CD4-positive, alpha-beta memory T cell (primary cell): Measurements from ENCODE around the gene RSBN1. TPM values are rescaled to one million over a fixed set of nuclear protein-coding genes. Genes with fewer than 3 reads are reported as not detected.

Source experiments
- CTCF ChIA-PET: fragments of 350-600 bp; sonication (Branson Sonifier 250); formaldehyde crosslinking; loops from one replicate; lab custom pipeline; 2021; ENCODE audit warnings: inconsistent platforms; ENCODE audit not compliant: partially characterized antibody; lab: Charles Lee
- POLR2A ChIA-PET: fragments of 350-600 bp; sonication (Branson Sonifier 250); formaldehyde crosslinking; loops from one replicate; lab custom pipeline; 2021; ENCODE audit not compliant: partially characterized antibody; lab: Charles Lee
- DNase-seq, 5 donors: peaks; one replicate each; pipeline versions ENCODE4 v3.0.0 to v3.0.0-alpha.2; 2020 to 2022; ENCODE audit warnings: mixed read lengths in 1 of 5
- H3K27ac ChIP-seq: one replicate; pipeline ENCODE4 v1.7.0; 2013; ENCODE audit warnings: low read depth, low read length
- H3K27me3 ChIP-seq: 2 replicates; pipeline ENCODE4 v1.7.0; 2013; ENCODE audit warnings: mild to moderate bottlenecking, low read length, moderate library complexity; ENCODE audit not compliant: insufficient read depth
- H3K36me3 ChIP-seq: 2 replicates; pipeline ENCODE4 v1.7.0; 2013; ENCODE audit warnings: mild to moderate bottlenecking, low read length, moderate library complexity; ENCODE audit not compliant: insufficient read depth
- H3K4me1 ChIP-seq: 2 replicates; pipeline ENCODE4 v1.7.0; 2013; ENCODE audit warnings: mild to moderate bottlenecking, low read length, moderate library complexity; ENCODE audit not compliant: insufficient read depth
- H3K4me3 ChIP-seq, 2 donors: one replicate each; pipeline ENCODE4 v1.7.0; 2013; ENCODE audit warnings: low read length in 2 of 2, mild to moderate bottlenecking in 1 of 2
- H3K9me3 ChIP-seq, 2 donors: one replicate each; pipeline ENCODE4 v1.7.0; 2013; ENCODE audit warnings: low read length in 2 of 2, control low read depth in 1 of 2; ENCODE audit not compliant: control insufficient read depth in 1 of 2
- H3K27ac Mint-ChIP-seq, 7 donors: one replicate each; pipeline ENCODE4 v1.8.0; 2020 to 2021; ENCODE audit warnings: mixed read lengths in 7 of 7, mild to moderate bottlenecking in 6 of 7, inconsistent platforms in 3 of 7, moderate library complexity in 3 of 7
- H3K27me3 Mint-ChIP-seq, 2 donors: one replicate each; pipeline ENCODE4 v1.8.0; 2020 to 2021; ENCODE audit warnings: mixed read lengths in 2 of 2
- H3K36me3 Mint-ChIP-seq, 2 donors: one replicate each; pipeline ENCODE4 v1.8.0; 2020 to 2021; ENCODE audit warnings: mixed read lengths in 2 of 2, inconsistent platforms in 1 of 2, mild to moderate bottlenecking in 1 of 2
- H3K4me1 Mint-ChIP-seq, 4 donors: one replicate each; pipeline ENCODE4 v1.8.0; 2020 to 2021; ENCODE audit warnings: mixed read lengths in 4 of 4, mild to moderate bottlenecking in 1 of 4
- H3K4me3 Mint-ChIP-seq, 8 donors: one replicate each; pipeline ENCODE4 v1.8.0; 2020 to 2021; ENCODE audit warnings: mixed read lengths in 8 of 8, mild to moderate bottlenecking in 7 of 8, moderate library complexity in 6 of 8, inconsistent platforms in 3 of 8
- H3K9me3 Mint-ChIP-seq, 8 donors: one replicate each; pipeline ENCODE4 v1.8.0; 2020 to 2021; ENCODE audit warnings: mixed read lengths in 8 of 8, mild to moderate bottlenecking in 5 of 8, inconsistent platforms in 3 of 8, moderate library complexity in 1 of 8
- intact Hi-C: fragments of 100-400 bp; cut with micrococcal nuclease; formaldehyde crosslinking; loops from one replicate; pipeline ENCODE4 v1.15.1; 2023
- polyA plus RNA-seq, 2 donors: library from polyadenylated mRNA; unstranded; fragments of 300-500 nt; fragmentation: Illumina TruSeq; gene quantifications; one replicate each; pipeline ENCODE4 v1.2.3, GENCODE V29; 2021
- total RNA-seq, 2 experiments: library from RNA; stranded (reverse); gene quantifications; one replicate each; pipeline ENCODE4 v1.2.3, GENCODE V29; 2021

The RSBN1 gene
- total and polyA plus RNA-seq, 4 experiments from 2014 or later = 41.1 to 60.2 (median 55.3) TPM

DNA sequence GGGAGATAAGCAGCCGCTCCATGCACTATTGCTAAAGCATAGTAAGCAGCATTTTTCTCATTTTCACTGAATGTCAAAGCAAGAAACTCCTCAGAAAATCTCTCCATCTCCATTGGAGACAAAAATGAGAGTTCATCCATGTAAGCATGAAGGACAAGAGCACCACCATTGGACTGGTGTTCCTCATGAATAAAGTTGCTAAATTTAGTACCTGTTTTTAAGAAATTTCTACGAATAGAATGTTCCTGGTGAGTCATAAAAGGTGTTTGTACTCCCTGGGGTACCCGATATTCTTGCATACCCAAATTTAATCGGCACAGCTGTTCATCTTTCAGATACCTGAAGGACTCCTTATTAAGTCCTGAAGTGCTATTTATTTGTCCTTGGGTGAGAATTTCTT lies 14.8 kb downstream of the RSBN1 start:
- no peak overlapping the region for H3K27ac ChIP-seq
- DNase-seq = no peak
- Mint-ChIP-seq H3K27me3 (no peaks in the 10 kb centered on the region), H3K4me1 (peaks cover 49 to 82% (median 60%) of the 10 kb centered on the region in 4 donors), H3K4me3 (no peak overlapping the region), H3K9me3 (no peaks in the 10 kb centered on the region), H3K27ac (peak overlapping the region in 2 of 7 donors; percentile 8 to 42), H3K36me3 (peaks cover 37 to 41% of the 10 kb centered on the region in 2 donors)
- H3K9me3 ChIP-seq = no peaks in the 10 kb centered on the region
- intact Hi-C loops = no loop called here
- no peaks in the 10 kb centered on the region for H3K27me3 ChIP-seq
- ChIA-PET CTCF (no interaction called here), POLR2A (interaction anchor here (1.3 to 2.3 kb wide), 2 partner anchors 14 to 15 kb away, joined by 4 to 6 read pairs; partner anchors contain the start of gene RSBN1)
- peaks cover 19% of the 10 kb centered on the region for H3K36me3 ChIP-seq
- no peak overlapping the region for H3K4me3 ChIP-seq
- peaks cover 61% of the 10 kb centered on the region for H3K4me1 ChIP-seq

- Histone ChIP-seq H3K27ac (no peak overlapping the region), H3K27me3 (no peaks in the 10 kb centered on the region), H3K4me3 (no peak overlapping the region), H3K4me1 (peaks cover 56% of the 10 kb centered on the region), H3K36me3 (peaks cover 19% of the 10 kb centered on the region), H3K9me3 (no peaks in the 10 kb centered on the region)
- DNase-seq = no peak
- Mint-ChIP-seq H3K9me3 (no peaks in the 10 kb centered on the region), H3K4me3 (peak overlapping the region in 5 of 8 donors; percentile 1 to 35 (median 19)), H3K36me3 (peaks cover 38 to 51% of the 10 kb centered on the region in 2 donors), H3K27me3 (no peaks in the 10 kb centered on the region), H3K27ac (peak overlapping the region in 6 of 7 donors; percentile 18 to 86 (median 60)), H3K4me1 (peaks cover 47 to 84% (median 60%) of the 10 kb centered on the region in 4 donors)
- ChIA-PET CTCF (interaction anchor here (1.6 kb wide), 1 partner anchor 12 kb away, joined by 3 read pairs; no protein-coding TSS in a partner anchor), POLR2A (interaction anchor here (1.3 to 2.7 kb wide), 3 partner anchors 9 to 18 kb away, joined by 4 to 17 read pairs (median 11); partner anchors contain the start of gene RSBN1)
- intact Hi-C loops = loop anchor here (2.0 to 5.0 kb wide), 2 partner anchors 15 to 37 kb away; partner anchors contain the start of gene PHTF1
Measured at GRCh38 chr1:113793878-113794834, 18.1 kb downstream of the RSBN1 start.

DNA sequence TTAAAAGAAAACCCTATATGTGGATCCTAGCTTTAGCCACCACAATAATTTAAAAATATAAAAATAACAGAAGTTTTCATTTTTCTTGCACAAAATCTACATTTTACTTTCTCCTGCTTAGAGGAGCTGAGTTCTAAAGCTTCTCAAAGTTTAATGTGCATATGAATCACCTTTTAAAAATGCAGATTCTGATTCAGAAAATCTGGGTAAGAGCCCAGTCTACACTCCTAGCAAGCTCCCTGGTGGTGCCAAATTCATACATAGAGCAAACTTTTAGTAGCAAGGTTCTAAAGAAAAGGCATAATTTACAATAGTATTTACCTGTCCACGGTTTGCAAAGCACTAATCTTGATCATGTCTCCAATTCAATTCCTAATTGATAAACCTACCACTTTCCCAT lies 19.3 kb downstream of the RSBN1 start:
- POLR2A ChIA-PET = interaction anchor here (1.0 to 6.4 kb wide), 7 partner anchors 8 to 111 kb away, joined by 3 to 37 read pairs (median 8); partner anchors contain the start of genes AP4B1, PHTF1 and RSBN1

DNA sequence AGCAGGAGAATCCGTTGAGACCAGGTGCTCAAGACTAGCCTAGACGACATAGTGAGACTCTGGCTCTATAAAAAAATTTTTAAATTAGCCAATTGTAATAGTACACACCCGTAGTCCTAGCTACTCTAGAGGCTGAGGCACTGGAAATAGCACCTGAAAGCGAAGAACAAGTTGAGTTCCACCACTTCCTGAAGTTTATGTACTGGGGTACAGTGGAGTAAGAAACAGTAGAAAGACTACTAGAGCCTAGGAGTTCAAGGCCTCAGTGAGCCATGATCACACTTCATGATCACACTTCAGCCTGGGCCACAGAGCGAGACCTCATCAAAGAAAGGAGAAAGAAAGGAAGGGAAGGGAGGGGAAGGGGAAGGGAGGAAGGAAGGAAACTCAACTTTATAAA lies 19.8 kb downstream of the RSBN1 start:
- Mint-ChIP-seq H3K4me3 (peak overlapping the region in 7 of 8 donors; percentile 18 to 68 (median 43)), H3K27me3 (no peaks in the 10 kb centered on the region), H3K9me3 (no peaks in the 10 kb centered on the region), H3K4me1 (peaks cover 50 to 83% (median 63%) of the 10 kb centered on the region in 4 donors), H3K36me3 (peaks cover 32 to 50% of the 10 kb centered on the region in 2 donors), H3K27ac (peak overlapping the region; percentile 10 to 87 (median 75))
- POLR2A ChIA-PET = interaction anchor here (1.0 to 6.4 kb wide), 7 partner anchors 8 to 112 kb away, joined by 3 to 37 read pairs (median 8); partner anchors contain the start of genes AP4B1, PHTF1 and RSBN1
- peak overlapping the region; percentile 29 for H3K27ac ChIP-seq
- no peaks in the 10 kb centered on the region for H3K27me3 ChIP-seq
- CTCF ChIA-PET = interaction anchor here (1.8 kb wide), 1 partner anchor 9 kb away, joined by 3 read pairs; no protein-coding TSS in a partner anchor
- H3K9me3 ChIP-seq = no peaks in the 10 kb centered on the region
- DNase-seq = peak in 1 of 5 donors; percentile 13
- H3K36me3 ChIP-seq = peaks cover 15% of the 10 kb centered on the region
- H3K4me1 ChIP-seq = peaks cover 62% of the 10 kb centered on the region
- H3K4me3 ChIP-seq = no peak overlapping the region
- intact Hi-C loops = loop anchor here (2.0 to 5.0 kb wide), 2 partner anchors 16 to 35 kb away; partner anchors contain the start of gene PHTF1

More for the DNA sequence above, 19.3 kb downstream of the RSBN1 start:
- peaks cover 19% of the 10 kb centered on the region for H3K36me3 ChIP-seq
- no peak for DNase-seq
- Mint-ChIP-seq H3K4me3 (peak overlapping the region in 1 of 8 donors; percentile 16), H3K27ac (peak overlapping the region in 6 of 7 donors; percentile 10 to 87 (median 67)), H3K9me3 (no peaks in the 10 kb centered on the region), H3K36me3 (peaks cover 38 to 55% of the 10 kb centered on the region in 2 donors), H3K4me1 (peaks cover 50 to 83% (median 63%) of the 10 kb centered on the region in 4 donors), H3K27me3 (no peaks in the 10 kb centered on the region)
- H3K4me1 ChIP-seq = peaks cover 57% of the 10 kb centered on the region
- intact Hi-C loops = loop anchor here (2.0 to 5.0 kb wide), 2 partner anchors 16 to 36 kb away; partner anchors contain the start of gene PHTF1
- H3K9me3 ChIP-seq = no peaks in the 10 kb centered on the region
- H3K27ac ChIP-seq = peak overlapping the region; percentile 29
- H3K27me3 ChIP-seq = no peaks in the 10 kb centered on the region
- H3K4me3 ChIP-seq = no peak overlapping the region
- CTCF ChIA-PET = interaction anchor here (1.8 kb wide), 1 partner anchor 9 kb away, joined by 3 read pairs; no protein-coding TSS in a partner anchor

DNA sequence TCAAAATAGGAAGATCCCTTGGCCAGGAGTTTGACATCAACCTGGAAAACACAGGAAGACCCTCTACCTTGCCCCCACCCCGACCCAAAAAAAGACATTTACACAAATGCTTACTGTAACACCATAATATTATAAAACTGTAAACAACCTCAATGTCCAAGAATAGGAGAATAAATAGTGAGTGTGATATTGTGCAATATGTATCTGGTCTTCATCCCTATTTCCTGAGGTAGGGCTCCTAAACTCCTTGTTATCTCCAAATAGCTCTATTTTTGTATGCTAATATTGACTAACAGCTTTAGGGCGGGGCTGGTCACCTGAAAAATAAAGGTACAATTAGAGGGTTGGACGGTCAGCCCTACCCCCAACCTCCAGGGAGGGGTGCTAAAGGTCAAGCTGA lies 23.5 kb downstream of the RSBN1 start:
- no peaks in the 10 kb centered on the region for H3K9me3 ChIP-seq
- no peak for DNase-seq
- H3K36me3 ChIP-seq = no peaks in the 10 kb centered on the region
- peak overlapping the region; percentile 27 to 79 (median 70) for H3K27ac Mint-ChIP-seq
- H3K4me3 Mint-ChIP-seq = peak overlapping the region in 1 of 8 donors; percentile 12
- H3K4me3 ChIP-seq = no peak overlapping the region
- H3K4me1 ChIP-seq = peaks cover 91% of the 10 kb centered on the region
- POLR2A ChIA-PET = interaction anchor here (1.1 to 6.4 kb wide), 4 partner anchors 8 to 30 kb away, joined by 3 to 37 read pairs (median 8); partner anchors contain the start of genes PHTF1 and RSBN1
- peaks cover 60 to 82% (median 70%) of the 10 kb centered on the region in 4 donors for H3K4me1 Mint-ChIP-seq
- intact Hi-C loops = no loop called here
- H3K36me3 Mint-ChIP-seq = peaks cover 4 to 18% of the 10 kb centered on the region in 2 donors
- no peaks in the 10 kb centered on the region for H3K27me3 Mint-ChIP-seq
- H3K27ac ChIP-seq = no peak overlapping the region
- H3K9me3 Mint-ChIP-seq = no peaks in the 10 kb centered on the region
- no peaks in the 10 kb centered on the region for H3K27me3 ChIP-seq
- CTCF ChIA-PET = interaction anchor here (0.8 to 1.8 kb wide), 3 partner anchors 23 to 47 kb away, joined by 3 to 6 read pairs (median 4); partner anchors contain the start of gene RSBN1

- no peak for DNase-seq
- Mint-ChIP-seq H3K27ac (peak overlapping the region; percentile 33 to 89 (median 60)), H3K9me3 (no peaks in the 10 kb centered on the region), H3K27me3 (no peaks in the 10 kb centered on the region), H3K4me1 (peaks cover 60 to 72% (median 66%) of the 10 kb centered on the region in 4 donors), H3K36me3 (peaks cover 4 to 18% of the 10 kb centered on the region in 2 donors), H3K4me3 (no peak overlapping the region)
- ChIA-PET POLR2A (interaction anchor here (1.1 to 6.4 kb wide), 3 partner anchors 9 to 29 kb away, joined by 3 to 37 read pairs (median 10); partner anchors contain the start of genes PHTF1 and RSBN1), CTCF (interaction anchor here (1.8 to 3.4 kb wide), 2 partner anchors 24 to 29 kb away, joined by 6 to 17 read pairs; partner anchors contain the start of genes PHTF1 and RSBN1)
- Histone ChIP-seq H3K9me3 (no peaks in the 10 kb centered on the region), H3K27me3 (no peaks in the 10 kb centered on the region), H3K27ac (no peak overlapping the region), H3K4me3 (no peak overlapping the region), H3K4me1 (peaks cover 91% of the 10 kb centered on the region), H3K36me3 (no peaks in the 10 kb centered on the region)
- intact Hi-C loops = no loop called here
Measured at GRCh38 chr1:113787663-113788062, 24.6 kb downstream of the RSBN1 start.
